CD4-positive, alpha-beta T cell (primary cell): ENCODE results near the gene TMEM208. TPM values are rescaled to one million over a fixed set of nuclear protein-coding genes. Genes with fewer than 3 reads are reported as not detected.

Experiments used
- ATAC-seq: fragments of 200-7000 bp; cut with Tn5 transposase; one replicate; pipeline ENCODE4 v1.10.0; 2022; ENCODE audit warnings: mild to moderate bottlenecking; ENCODE audit not compliant: poor library complexity
- CTCF ChIA-PET: fragments of 350-600 bp; sonication (Branson Sonifier 250); formaldehyde crosslinking; loops from one replicate; lab custom pipeline; 2021; ENCODE audit warnings: antibody characterized with exemption, inconsistent platforms; lab: Charles Lee
- POLR2A ChIA-PET: fragments of 350-600 bp; sonication (Branson Sonifier 250); formaldehyde crosslinking; loops from one replicate; lab custom pipeline; 2021; ENCODE audit warnings: antibody characterized with exemption, inconsistent platforms; lab: Charles Lee
- DNase-seq, 14 experiments: peaks; one replicate each; pipeline ENCODE4 v3.0.0-alpha.2; 2013 to 2020; ENCODE audit warnings: mixed read lengths in 2 of 14
- H3K27ac ChIP-seq, 2 donors: one replicate each; pipeline versions ENCODE4 v1.5.1 to v1.7.0; 2013; ENCODE audit warnings: low read length in 2 of 2, low read depth in 1 of 2, mild to moderate bottlenecking in 1 of 2
- H3K27me3 ChIP-seq, 2 experiments: 1 replicate in 1 of 2; 2 replicates in 1 of 2; pipeline versions ENCODE4 v1.6.1 to v1.7.0; 2013; ENCODE audit warnings: low read length in 2 of 2, control low read depth in 1 of 2, mild to moderate bottlenecking in 1 of 2, moderate library complexity in 1 of 2; ENCODE audit not compliant: insufficient read depth in 2 of 2, control insufficient read depth in 1 of 2
- H3K36me3 ChIP-seq: one replicate; pipeline ENCODE4 v1.6.1; 2013; ENCODE audit warnings: low read length, control low read depth; ENCODE audit not compliant: insufficient read depth
- H3K4me1 ChIP-seq: one replicate; pipeline ENCODE4 v1.6.1; 2013; ENCODE audit warnings: low read length, control low read depth; ENCODE audit not compliant: insufficient read depth
- H3K4me3 ChIP-seq: one replicate; pipeline ENCODE4 v1.5.1; 2013; ENCODE audit warnings: mild to moderate bottlenecking, low read length, moderate library complexity
- H3K9me3 ChIP-seq, 2 experiments: 1 replicate in 1 of 2; 2 replicates in 1 of 2; pipeline versions ENCODE4 v1.6.1 to v1.7.0; 2013; ENCODE audit warnings: low read length in 2 of 2, mild to moderate bottlenecking in 2 of 2, control low read depth in 1 of 2, moderate library complexity in 1 of 2; ENCODE audit not compliant: control insufficient read depth in 1 of 2, insufficient read depth in 1 of 2
- H3K27ac Mint-ChIP-seq: one replicate; pipeline ENCODE4 v1.8.0; 2020; ENCODE audit warnings: mixed read lengths
- H3K27me3 Mint-ChIP-seq: one replicate; pipeline ENCODE4 v1.8.0; 2021; ENCODE audit warnings: mixed read lengths
- H3K36me3 Mint-ChIP-seq: one replicate; pipeline ENCODE4 v1.8.0; 2021; ENCODE audit warnings: low read depth, mixed read lengths
- H3K4me1 Mint-ChIP-seq: one replicate; pipeline ENCODE4 v1.8.0; 2021; ENCODE audit warnings: low read depth, mixed read lengths
- H3K4me3 Mint-ChIP-seq: one replicate; pipeline ENCODE4 v1.8.0; 2020; ENCODE audit warnings: mild to moderate bottlenecking, mixed read lengths
- H3K9me3 Mint-ChIP-seq: one replicate; pipeline ENCODE4 v1.8.0; 2020; ENCODE audit warnings: mixed read lengths
- intact Hi-C, 2 experiments: fragments of 100-400 bp; cut with DNase I in 1 of 2; cut with micrococcal nuclease in 1 of 2; formaldehyde crosslinking; loops; one replicate each; pipeline versions ENCODE4 v1.15.1 to v1.9.0; 2023 to 2025; cut with DNase I, micrococcal nuclease
- total RNA-seq, 174 experiments: library from RNA in 2 of 174; stranded (reverse) in 2 of 174; gene quantifications; one replicate each; pipeline ENCODE4 v1.2.3 and lab custom pipeline; 2021 to 2026
- TF ChIP-seq, protein P1 (sequence below): fragments of 200-600 bp; IDR thresholded peaks from one replicate; pipeline ENCODE4 v1.8.0; 2022; ENCODE audit warnings: antibody characterized with exemption, mild to moderate bottlenecking

Gene TMEM208
- total RNA-seq, 2 experiments from 2014 or later = 35.8 to 37.6 TPM

DNA sequence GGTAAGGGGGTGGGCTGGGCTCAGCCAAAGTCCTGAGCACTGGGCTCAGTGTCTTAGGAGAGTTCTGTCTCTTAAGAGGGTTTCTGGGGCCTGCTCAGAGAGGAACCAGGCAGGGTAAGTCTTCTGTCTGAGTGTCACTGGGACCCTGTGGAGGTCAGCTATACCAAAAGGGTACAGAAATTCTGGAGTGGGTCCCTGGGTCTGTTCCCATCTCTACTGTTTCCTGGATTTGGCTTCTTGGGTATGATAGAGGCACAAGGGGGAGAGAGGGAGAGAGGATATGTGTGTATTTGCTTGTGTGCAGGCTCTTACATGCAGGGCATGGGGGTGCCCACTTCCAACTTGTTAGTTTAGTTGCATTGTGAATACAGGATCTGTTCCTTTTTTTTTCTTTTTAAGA lies 33.4 kb upstream of the TMEM208 start:
- Histone ChIP-seq H3K4me1 (peaks cover 51% of the 10 kb centered on the region), H3K9me3 (no peaks in the 10 kb centered on the region), H3K27me3 (no peaks in the 10 kb centered on the region), H3K4me3 (peak overlapping the region; percentile 95), H3K36me3 (peaks cover 56% of the 10 kb centered on the region), H3K27ac (peak overlapping the region in 1 of 2 donors; percentile 3)
- Mint-ChIP-seq H3K4me1 (peaks cover 49% of the 10 kb centered on the region), H3K4me3 (peak overlapping the region; percentile 92), H3K27me3 (no peaks in the 10 kb centered on the region), H3K9me3 (no peaks in the 10 kb centered on the region), H3K27ac (peak overlapping the region; percentile 87), H3K36me3 (peaks cover 60% of the 10 kb centered on the region)
- ChIA-PET POLR2A (interaction anchor here (1.4 kb wide), 1 partner anchor 10 kb away, joined by 6 read pairs; the partner anchor contains the start of gene MATCAP1), CTCF (interaction anchor here (1.2 to 1.5 kb wide), 2 partner anchors 8 to 176 kb away, joined by 3 to 4 read pairs; no protein-coding TSS in a partner anchor)
- TF ChIP-seq, protein P1, sequence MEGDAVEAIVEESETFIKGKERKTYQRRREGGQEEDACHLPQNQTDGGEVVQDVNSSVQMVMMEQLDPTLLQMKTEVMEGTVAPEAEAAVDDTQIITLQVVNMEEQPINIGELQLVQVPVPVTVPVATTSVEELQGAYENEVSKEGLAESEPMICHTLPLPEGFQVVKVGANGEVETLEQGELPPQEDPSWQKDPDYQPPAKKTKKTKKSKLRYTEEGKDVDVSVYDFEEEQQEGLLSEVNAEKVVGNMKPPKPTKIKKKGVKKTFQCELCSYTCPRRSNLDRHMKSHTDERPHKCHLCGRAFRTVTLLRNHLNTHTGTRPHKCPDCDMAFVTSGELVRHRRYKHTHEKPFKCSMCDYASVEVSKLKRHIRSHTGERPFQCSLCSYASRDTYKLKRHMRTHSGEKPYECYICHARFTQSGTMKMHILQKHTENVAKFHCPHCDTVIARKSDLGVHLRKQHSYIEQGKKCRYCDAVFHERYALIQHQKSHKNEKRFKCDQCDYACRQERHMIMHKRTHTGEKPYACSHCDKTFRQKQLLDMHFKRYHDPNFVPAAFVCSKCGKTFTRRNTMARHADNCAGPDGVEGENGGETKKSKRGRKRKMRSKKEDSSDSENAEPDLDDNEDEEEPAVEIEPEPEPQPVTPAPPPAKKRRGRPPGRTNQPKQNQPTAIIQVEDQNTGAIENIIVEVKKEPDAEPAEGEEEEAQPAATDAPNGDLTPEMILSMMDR = no peak
- intact Hi-C loops = loop anchor here (2.0 to 5.0 kb wide), 2 partner anchors 33 to 261 kb away; partner anchors contain the start of genes CIAO2B (in 1 of the 2) and TMEM208 (in 1 of the 2)
- DNase-seq (no peak), ATAC-seq (no peak)

DNA sequence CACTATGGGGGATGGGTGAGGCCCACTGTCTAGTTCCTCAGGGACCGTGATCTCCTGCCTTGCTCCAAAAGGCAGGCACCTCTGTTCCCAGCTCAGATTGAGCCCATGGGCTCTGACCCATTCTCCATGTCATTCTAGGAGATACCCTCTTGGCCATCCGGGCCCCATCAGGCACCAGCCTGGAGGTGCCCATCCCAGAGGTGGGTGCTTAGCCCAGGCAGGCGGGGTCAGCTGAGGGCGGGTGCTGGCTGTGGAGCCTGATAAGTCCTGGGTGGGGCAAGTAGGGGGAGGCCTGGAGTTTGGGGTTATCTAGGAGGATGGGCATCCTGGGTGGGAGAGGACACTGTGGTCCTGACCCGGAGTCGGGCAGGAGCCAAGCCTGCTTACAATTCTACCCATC lies 32.7 kb upstream of the TMEM208 start:
- Mint-ChIP-seq H3K27ac (peak overlapping the region; percentile 87), H3K27me3 (no peaks in the 10 kb centered on the region), H3K4me3 (peak overlapping the region; percentile 92), H3K36me3 (peaks cover 62% of the 10 kb centered on the region), H3K9me3 (no peaks in the 10 kb centered on the region), H3K4me1 (peaks cover 50% of the 10 kb centered on the region)
- H3K27ac ChIP-seq = no peak overlapping the region
- TF ChIP-seq, protein P1 = no peak
- DNase-seq = no peak
- POLR2A ChIA-PET = interaction anchor here (0.7 to 1.2 kb wide), 2 partner anchors 9 to 34 kb away, joined by 3 read pairs; partner anchors contain the start of genes FBXL8 and TRADD
- CTCF ChIA-PET = no interaction called here
- intact Hi-C loops = loop anchor here in 1 of 2 experiments (5.0 kb wide), 1 partner anchor 262 kb away; the partner anchor contains the start of gene CIAO2B
- H3K4me1 ChIP-seq = peaks cover 51% of the 10 kb centered on the region
- H3K4me3 ChIP-seq = no peak overlapping the region
- peaks cover 57% of the 10 kb centered on the region for H3K36me3 ChIP-seq
- no peak for ATAC-seq
- no peaks in the 10 kb centered on the region for H3K9me3 ChIP-seq
- no peaks in the 10 kb centered on the region for H3K27me3 ChIP-seq

DNA sequence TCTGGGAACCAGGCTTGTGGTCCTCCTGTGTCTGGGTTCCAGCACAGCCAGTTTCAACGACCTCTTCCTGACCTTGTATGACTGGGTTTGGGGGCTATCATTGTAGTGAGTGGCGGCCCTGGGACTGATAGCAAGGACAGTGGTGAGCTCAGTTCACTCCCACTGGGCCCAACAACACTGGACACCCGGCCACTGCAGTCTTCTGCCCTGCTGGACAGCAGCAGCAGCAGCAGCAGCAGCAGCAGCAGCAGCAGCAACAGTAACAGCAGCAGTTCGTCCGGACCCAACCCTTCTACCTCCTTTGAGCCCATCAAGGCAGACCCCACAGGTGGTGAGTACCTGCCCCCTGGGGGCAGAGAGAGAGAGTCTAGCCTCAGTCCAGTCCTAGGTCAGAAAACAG lies 31.3 kb upstream of the TMEM208 start:
- H3K4me1 Mint-ChIP-seq = peaks cover 50% of the 10 kb centered on the region
- Histone ChIP-seq H3K4me3 (no peak overlapping the region), H3K27ac (no peak overlapping the region), H3K4me1 (peaks cover 51% of the 10 kb centered on the region), H3K27me3 (no peaks in the 10 kb centered on the region), H3K9me3 (no peaks in the 10 kb centered on the region), H3K36me3 (peaks cover 64% of the 10 kb centered on the region)
- H3K27me3 Mint-ChIP-seq = no peaks in the 10 kb centered on the region
- ATAC-seq (no peak), DNase-seq (no peak)
- H3K27ac Mint-ChIP-seq = peak overlapping the region; percentile 10
- peak overlapping the region; percentile 30 for H3K4me3 Mint-ChIP-seq
- ChIA-PET CTCF (interaction anchor here (1.3 kb wide), 1 partner anchor 95 kb away, joined by 3 read pairs; no protein-coding TSS in a partner anchor), POLR2A (interaction anchor here (0.6 to 1.3 kb wide), 2 partner anchors 24 to 31 kb away, joined by 3 to 4 read pairs; partner anchors contain the start of gene TMEM208)
- TF ChIP-seq, protein P1 = no peak
- intact Hi-C loops = no loop called here
- H3K9me3 Mint-ChIP-seq = no peaks in the 10 kb centered on the region
- peaks cover 74% of the 10 kb centered on the region for H3K36me3 Mint-ChIP-seq
